HG02840 (cell line): ENCODE data around the gene KCNN4.

Experiments
- ATAC-seq: cut with Tn5 transposase; IDR thresholded peaks from one replicate; pipeline ENCODE4 v1.9.1; 2021; ENCODE audit warnings: mild to moderate bottlenecking, moderate library complexity, moderate number of reproducible peaks; ENCODE audit not compliant: unreplicated experiment, low FRiP score

The KCNN4 gene

GRCh38 chr19:43721469-43722048 is 59.2 kb downstream of the KCNN4 start:
- no peak for ATAC-seq

- ATAC-seq, result no peak
Observed at GRCh38 chr19:43720936-43721335, 59.8 kb downstream of the KCNN4 start.

GRCh38 chr19:43719918-43720317 is 60.9 kb downstream of the KCNN4 start:
- ATAC-seq, result no peak

GRCh38 chr19:43719378-43719868 is 61.4 kb downstream of the KCNN4 start:
- ATAC-seq, result no peak

- no peak for ATAC-seq
Observed at GRCh38 chr19:43718627-43719377, 62.0 kb downstream of the KCNN4 start.
